ENCODE data around the gene ABHD10.
"Not testable (repeated sequence)": the region's sequence is repeated elsewhere in the genome, so short reads cannot be mapped to it uniquely, and the experiment has no call there.

ABHD10 gene

DNA sequence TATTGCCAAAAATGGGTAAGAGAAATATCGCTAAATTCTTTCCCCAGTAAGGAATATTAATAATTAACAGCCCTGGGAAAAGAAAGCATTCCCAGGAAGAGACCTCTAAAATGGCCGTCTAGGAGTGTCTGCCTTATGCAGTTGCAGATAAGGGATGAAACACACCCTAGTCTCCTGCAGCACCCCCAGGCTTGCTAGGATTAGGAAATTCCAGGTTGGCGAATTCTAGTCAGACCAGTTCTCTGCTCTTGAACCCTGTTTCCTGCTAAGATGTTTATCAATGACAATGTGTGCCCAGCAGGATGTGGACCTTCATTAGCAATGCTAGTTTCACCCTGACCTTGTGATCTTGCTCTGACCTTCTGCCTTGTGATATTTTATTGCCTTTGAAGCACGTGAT lies 58.4 kb downstream of the ABHD10 start:
- FAIRE-seq: not testable (repeated sequence)

DNA sequence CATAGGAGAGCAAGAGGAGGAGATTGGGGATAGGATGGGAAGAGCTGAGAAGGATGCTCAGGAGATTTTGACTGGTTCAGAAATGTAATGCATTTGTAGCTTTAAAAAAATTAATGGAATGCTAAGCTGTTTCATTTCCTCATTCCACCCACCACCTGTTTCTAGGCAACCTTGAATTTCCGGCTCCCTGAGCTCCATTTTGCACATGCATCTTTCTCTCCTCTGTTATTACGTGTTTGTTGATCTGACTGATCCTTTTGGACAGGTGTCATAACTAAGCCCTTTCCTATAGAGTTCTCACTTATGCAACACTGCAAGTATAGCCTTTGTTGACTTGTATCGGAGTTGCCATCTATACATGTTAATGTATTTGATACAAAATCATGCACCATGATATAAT lies 60.0 kb downstream of the ABHD10 start:
- no peak for FAIRE-seq

DNA sequence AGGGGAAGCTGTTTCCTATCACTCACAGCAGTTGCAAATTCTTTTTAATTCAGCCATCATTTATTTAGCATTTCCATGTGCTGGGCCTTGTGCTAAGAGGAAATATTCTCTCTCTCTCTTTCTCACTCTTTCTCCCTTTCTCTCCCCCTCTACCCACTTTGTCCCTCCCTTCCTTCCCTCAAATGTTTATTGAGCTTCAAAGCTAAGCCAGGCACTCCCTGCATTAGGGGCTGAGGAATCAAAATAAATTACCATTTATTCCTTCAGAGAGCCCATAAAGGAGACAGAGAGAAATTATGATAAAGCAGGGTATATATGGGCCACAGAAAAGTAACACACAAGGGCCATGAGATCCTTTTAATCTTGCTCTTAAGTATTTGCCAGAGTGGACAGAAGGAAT lies 62.5 kb downstream of the ABHD10 start:
- no peak for FAIRE-seq

DNA sequence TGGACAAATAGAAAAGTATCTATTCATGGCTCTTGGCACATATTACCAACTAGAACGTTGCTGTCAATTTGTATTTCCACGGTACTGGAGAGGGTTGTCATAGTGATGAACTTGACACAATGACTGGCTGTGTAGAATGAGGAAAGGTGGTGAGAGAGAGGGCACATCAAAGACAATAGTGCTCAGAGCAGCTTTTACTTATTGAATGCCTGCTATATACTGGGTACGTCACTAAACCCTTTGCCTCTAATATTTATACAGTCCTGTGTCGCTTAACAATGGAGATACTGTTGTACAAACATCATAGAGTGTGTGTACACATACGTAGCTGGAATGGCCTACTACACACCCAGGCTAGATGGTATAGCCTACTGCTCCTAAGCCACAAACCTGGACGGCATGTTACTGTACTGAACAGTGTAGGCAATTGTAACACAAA lies 64.0 kb downstream of the ABHD10 start:
- no peak for FAIRE-seq

Data from TTC549 (cell line).